GM18873 (cell line): ENCODE data around the gene HIGD2A.

ENCODE experiments used
- ATAC-seq: cut with Tn5 transposase; IDR thresholded peaks from one replicate; pipeline ENCODE4 v1.9.1; 2021; ENCODE audit warnings: mild to moderate bottlenecking, moderate library complexity, moderate number of reproducible peaks; ENCODE audit not compliant: unreplicated experiment, low FRiP score

Gene HIGD2A

GRCh38 chr5:176368726-176369125 lies 19.8 kb upstream of the HIGD2A start:
- ATAC-seq, result no peak

GRCh38 chr5:176369934-176370711 lies 18.4 kb upstream of the HIGD2A start:
- ATAC-seq, result no peak

GRCh38 chr5:176371621-176372539 lies 16.7 kb upstream of the HIGD2A start:
- no peak for ATAC-seq

- no peak for ATAC-seq
Measured at GRCh38 chr5:176373100-176373818, 15.3 kb upstream of the HIGD2A start.

- ATAC-seq, result no peak
Measured at GRCh38 chr5:176379881-176380280, 8.7 kb upstream of the HIGD2A start.

- no peak for ATAC-seq
Measured at GRCh38 chr5:176381423-176381822, 7.1 kb upstream of the HIGD2A start.

GRCh38 chr5:176381979-176382378 lies 6.6 kb upstream of the HIGD2A start:
- ATAC-seq, result no peak

- no peak for ATAC-seq
Measured at GRCh38 chr5:176382721-176383120, 5.8 kb upstream of the HIGD2A start.

- no peak for ATAC-seq
Measured at GRCh38 chr5:176383248-176383905, 5.2 kb upstream of the HIGD2A start.

- no peak for ATAC-seq
Measured at GRCh38 chr5:176383961-176384360, 4.6 kb upstream of the HIGD2A start.

GRCh38 chr5:176384366-176384930 lies 4.1 kb upstream of the HIGD2A start:
- ATAC-seq, result no peak

- no peak for ATAC-seq
Measured at GRCh38 chr5:176384991-176385390, 3.6 kb upstream of the HIGD2A start.

- ATAC-seq, result no peak
Measured at GRCh38 chr5:176386491-176386890, 2.1 kb upstream of the HIGD2A start.

GRCh38 chr5:176387384-176387925 lies 1.1 kb upstream of the HIGD2A start:
- ATAC-seq, result no peak

GRCh38 chr5:176388003-176388443 lies 528 bp upstream of the HIGD2A start:
- peak; percentile 0 for ATAC-seq

GRCh38 chr5:176389135-176390123 lies 878 bp downstream of the HIGD2A start:
- ATAC-seq, result peak; percentile 27

- ATAC-seq, result no peak
Measured at GRCh38 chr5:176391479-176391878, 2.9 kb downstream of the HIGD2A start.

- no peak for ATAC-seq
Measured at GRCh38 chr5:176391999-176392398, 3.4 kb downstream of the HIGD2A start.
